HCT116 (cell line): Measurements from ENCODE around the gene SYNE1. TPM values are rescaled to one million over a fixed set of nuclear protein-coding genes. Genes with fewer than 3 reads are reported as not detected.

Experiments
- ATAC-seq: fragments of 200-7000 bp; cut with Tn5 transposase; 2 replicates; pipeline ENCODE4 v1.9.1; 2020; ENCODE audit warnings: mild to moderate bottlenecking, moderate library complexity
- BruUV-seq: library from RNA; stranded (reverse); fragments of 400-500 nt; replicated peaks from 2 replicates; lab custom pipeline; 2021; lab: Mats Ljungman, UMichigan
- CTCF ChIA-PET: fragments of 300-600 bp; sonication (Branson Sonifier 250); formaldehyde crosslinking; loops from one replicate; lab custom pipeline; 2021; ENCODE audit warnings: antibody characterized with exemption; lab: Charles Lee
- POLR2A ChIA-PET: fragments of 300-600, 350-600 bp; sonication (Branson Sonifier 250); formaldehyde crosslinking; loops from one replicate; lab custom pipeline; 2021; ENCODE audit warnings: antibody characterized with exemption; lab: Charles Lee
- RAD21 ChIA-PET, 2 experiments: fragments of 300-600 bp; sonication (Branson Sonifier 250); formaldehyde crosslinking; loops; one replicate each; lab custom pipeline; 2023; ENCODE audit warnings: low total read pairs in 2 of 2; ENCODE audit not compliant: uncharacterized antibody in 2 of 2, unreplicated experiment in 2 of 2, low non-redundant PET in 1 of 2; lab: Charles Lee
- DNase-seq: peaks from one replicate; pipeline ENCODE4 v3.0.0-alpha.2; 2010; ENCODE audit warnings: low read depth, low spot score
- H2AFZ ChIP-seq: fragments of 200-600 bp; shearing (Covaris generic), sonication (generic); 2 replicates; pipeline ENCODE4 v1.6.1; 2017; ENCODE audit warnings: low read depth, mixed run types, mixed read lengths, antibody characterized with exemption, low read length; ENCODE audit not compliant: poor library complexity, severe bottlenecking
- H3K27ac ChIP-seq: 2 replicates; pipeline ENCODE4 v1.5.1; 2012; ENCODE audit warnings: low read depth, low read length
- H3K27me3 ChIP-seq: fragments of 200-600 bp; sonication (generic); 2 replicates; pipeline ENCODE4 v1.6.1; 2016; ENCODE audit warnings: mixed run types, low read length, mixed read lengths; ENCODE audit not compliant: insufficient read depth
- H3K36me3 ChIP-seq, 2 experiments: fragments of 200-500 bp in 1 of 2; fragments of 200-600 bp in 1 of 2; sonication (Bioruptor generic) in 1 of 2; sonication (generic) in 1 of 2; 2 replicates each; pipeline versions ENCODE4 v1.5.1 to v1.6.1; 2014 to 2016; ENCODE audit warnings: low read length in 2 of 2, inconsistent platforms in 1 of 2, mixed read lengths in 1 of 2, mixed run types in 1 of 2; ENCODE audit not compliant: insufficient read depth in 2 of 2, control insufficient read depth in 1 of 2
- H3K4me1 ChIP-seq, 2 experiments: fragments of 200-600 bp in 1 of 2; sonication (generic) in 1 of 2; 2 replicates each; pipeline versions ENCODE4 v1.5.1 to v1.6.1; 2012 to 2017; ENCODE audit warnings: low read length in 2 of 2, inconsistent platforms in 1 of 2, mild to moderate bottlenecking in 1 of 2, mixed read lengths in 1 of 2, mixed run types in 1 of 2, moderate library complexity in 1 of 2; ENCODE audit not compliant: insufficient read depth in 2 of 2, control insufficient read depth in 1 of 2
- H3K4me2 ChIP-seq: fragments of 200-600 bp; sonication (generic); 2 replicates; pipeline ENCODE4 v1.6.1; 2017; ENCODE audit warnings: mixed run types, low read length, mixed read lengths
- H3K4me3 ChIP-seq, 2 experiments: fragments of 200-600 bp in 1 of 2; sonication (generic) in 1 of 2; replicated peaks in 1 of 2; 2 replicates each; pipeline ENCODE4 v1.5.1; 2011 to 2016; ENCODE audit warnings: low read length in 2 of 2, control low read depth in 1 of 2, low read depth in 1 of 2, mild to moderate bottlenecking in 1 of 2, mixed read lengths in 1 of 2, mixed run types in 1 of 2
- H3K79me2 ChIP-seq: fragments of 200-600 bp; sonication (generic); 2 replicates; pipeline ENCODE4 v1.6.1; 2017; ENCODE audit warnings: mild to moderate bottlenecking, mixed run types, low read length, moderate library complexity, mixed read lengths; ENCODE audit not compliant: insufficient read depth
- H3K9ac ChIP-seq: fragments of 200-600 bp; sonication (generic); 2 replicates; pipeline ENCODE4 v1.6.1; 2016; ENCODE audit warnings: low read length, mixed read lengths
- H3K9me2 ChIP-seq: fragments of 200-600 bp; sonication (generic), shearing (Covaris generic); 2 replicates; pipeline ENCODE4 v1.6.1; 2017; ENCODE audit warnings: mixed run types, mild to moderate bottlenecking, moderate library complexity; ENCODE audit not compliant: insufficient read depth
- H3K9me3 ChIP-seq, 2 experiments: fragments of 200-500 bp in 1 of 2; fragments of 200-600 bp in 1 of 2; sonication (Bioruptor generic) in 1 of 2; sonication (generic) in 1 of 2; 2 replicates each; pipeline ENCODE4 v1.6.1; 2014 to 2017; ENCODE audit warnings: low read length in 2 of 2, mixed read lengths in 2 of 2, inconsistent platforms in 1 of 2, low read depth in 1 of 2, mild to moderate bottlenecking in 1 of 2, mixed run types in 1 of 2, moderate library complexity in 1 of 2; ENCODE audit not compliant: control insufficient read depth in 1 of 2, insufficient read depth in 1 of 2
- H4K20me1 ChIP-seq: fragments of 200-600 bp; sonication (generic), shearing (Covaris generic); 2 replicates; pipeline ENCODE4 v1.6.1; 2017; ENCODE audit warnings: mixed run types, mild to moderate bottlenecking, moderate library complexity; ENCODE audit not compliant: insufficient read depth
- ATF3 ChIP-seq: IDR thresholded peaks from 2 replicates; pipeline ENCODE4 v1.6.1; 2012
- CTCF ChIP-seq, 3 experiments: fragments of 200-600 bp in 1 of 3; sonication (generic) in 1 of 3; IDR thresholded peaks in 2 of 3; conservative IDR thresholded peaks in 1 of 3; 2 replicates each; pipeline ENCODE4 v1.5.1; 2012 to 2017; ENCODE audit warnings: low read depth in 2 of 3, low read length in 2 of 3, antibody characterized with exemption in 1 of 3, borderline replicate concordance in 1 of 3, control low read depth in 1 of 3, mild to moderate bottlenecking in 1 of 3, mixed read lengths in 1 of 3, mixed run types in 1 of 3, moderate library complexity in 1 of 3; ENCODE audit not compliant: insufficient read depth in 1 of 3
- ELF1 ChIP-seq: IDR thresholded peaks from 2 replicates; pipeline ENCODE4 v1.6.1; 2012; ENCODE audit warnings: low read depth, borderline replicate concordance
- EZH2phosphoT487 ChIP-seq: fragments of 200-600 bp; IDR thresholded peaks from 2 replicates; pipeline ENCODE4 v1.6.1; 2018; ENCODE audit warnings: antibody characterized with exemption, borderline replicate concordance
- FOSL1 ChIP-seq: IDR thresholded peaks from 2 replicates; pipeline ENCODE4 v1.6.1; 2012; ENCODE audit warnings: low read depth
- MAX ChIP-seq: IDR thresholded peaks from 2 replicates; pipeline ENCODE4 v1.6.1; 2012
- POLR2AphosphoS5 ChIP-seq: IDR thresholded peaks from 2 replicates; pipeline ENCODE4 v1.6.1; 2011; ENCODE audit warnings: mild to moderate bottlenecking, low read depth, low read length, moderate library complexity
- SIN3A ChIP-seq: IDR thresholded peaks from 2 replicates; pipeline ENCODE4 v1.6.1; 2012; ENCODE audit warnings: low read depth
- SRF ChIP-seq: IDR thresholded peaks from 2 replicates; pipeline ENCODE4 v1.6.1; 2012; ENCODE audit warnings: low read depth
- ZFX ChIP-seq: fragments of 450-650 bp; IDR thresholded peaks from 2 replicates; pipeline ENCODE4 v1.6.1; 2017
- ZNF274 ChIP-seq: fragments of 200-500 bp; sonication (Bioruptor generic); IDR thresholded peaks from 2 replicates; pipeline ENCODE4 v1.6.1; 2014; ENCODE audit warnings: mild to moderate bottlenecking, low read depth, low read length, inconsistent platforms
- intact Hi-C: fragments of 100-400 bp; cut with micrococcal nuclease; formaldehyde crosslinking; loops from 2 replicates; pipeline ENCODE4 v1.10.0; 2022
- total RNA-seq: library from RNA; stranded (reverse); gene quantifications from one replicate; pipeline ENCODE4 v1.2.1, GENCODE V29; 2021; ENCODE audit not compliant: unreplicated experiment

The SYNE1 gene
- total RNA-seq, 1 experiment from 2014 or later, result 5.4 TPM

- no peak for TF ChIP-seq FOSL1
- no peak for TF ChIP-seq CTCF (IDR thresholded peaks at IDR 0.05 in 2 of 3, conservative IDR thresholded peaks at IDR 0.05 in 1 of 3; ENCODE audit: borderline replicate concordance in 1 of 3, insufficient read depth in 1 of 3, low read depth in 2 of 3, low read length in 2 of 3)
- TF ChIP-seq SIN3A, result no peak
- no peak for TF ChIP-seq ZFX
- TF ChIP-seq SRF, result no peak
Measured at GRCh38 chr6:152309006-152309405, 328.2 kb downstream of the SYNE1 start (continued).

GRCh38 chr6:152308306-152308705 lies 328.9 kb downstream of the SYNE1 start:
- intact Hi-C loops, result no loop called here
- TF ChIP-seq FOSL1 (no peak), ZNF274 (no peak), ELF1 (no peak), ATF3 (no peak), EZH2phosphoT487 (no peak), MAX (no peak), SRF (no peak), POLR2AphosphoS5 (no peak), SIN3A (no peak), CTCF (IDR thresholded peaks at IDR 0.05 in 2 of 3, conservative IDR thresholded peaks at IDR 0.05 in 1 of 3; ENCODE audit: borderline replicate concordance in 1 of 3, insufficient read depth in 1 of 3, low read depth in 2 of 3, low read length in 2 of 3) (no peak)
- RAD21 ChIA-PET, result no interaction called here
- Histone ChIP-seq H4K20me1 (no peaks in the 10 kb centered on the region), H3K9me2 (0 out of 2 replicates have a peak, but pooled peaks cover 2% of the 10 kb centered on the region), H3K4me2 (no peak overlapping the region), H3K36me3 (no peaks in the 10 kb centered on the region), H3K27ac (no peak overlapping the region), H3K4me1 (no peaks in the 10 kb centered on the region), H3K4me3 (no peak overlapping the region), H3K9me3 (no peaks in the 10 kb centered on the region), H3K79me2 (no peaks in the 10 kb centered on the region), H2AFZ (no peak overlapping the region), H3K9ac (no peak overlapping the region), H3K27me3 (no peaks in the 10 kb centered on the region)
- ATAC-seq (no peak), DNase-seq (no peak)
- CTCF ChIA-PET, result no interaction called here
- BruUV-seq, result no TSS peak
- POLR2A ChIA-PET, result no interaction called here
